Kidney capillary endothelial cell (primary cell): ENCODE data around the gene AMBP.
"Not testable (repeated sequence)": the region's sequence is repeated elsewhere in the genome, so short reads cannot be mapped to it uniquely, and the experiment has no call there.

Experiments
- DNase-seq: peaks from one replicate; pipeline ENCODE4 v3.0.0-alpha.2; 2018; ENCODE audit warnings: low spot score

AMBP gene

GRCh38 chr9:114050646-114051045 is 27.5 kb downstream of the AMBP start:
- no peak for DNase-seq

DNA sequence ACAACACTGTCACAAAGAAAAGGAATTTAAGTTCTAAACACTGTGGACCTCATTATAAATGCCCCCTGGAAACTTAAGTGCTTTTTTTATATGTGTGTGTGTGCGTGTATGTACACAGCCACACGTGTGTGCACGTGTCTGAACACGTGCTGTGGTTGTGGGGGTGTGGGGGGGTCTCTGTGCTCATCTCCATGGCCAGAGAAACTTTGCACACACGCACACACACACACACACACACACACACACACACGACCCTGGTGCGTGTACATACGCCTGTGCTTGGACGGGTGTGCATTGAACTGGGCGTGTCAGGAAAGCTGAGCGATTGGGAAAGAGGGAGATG is 27.9 kb downstream of the AMBP start:
- DNase-seq = no peak

DNA sequence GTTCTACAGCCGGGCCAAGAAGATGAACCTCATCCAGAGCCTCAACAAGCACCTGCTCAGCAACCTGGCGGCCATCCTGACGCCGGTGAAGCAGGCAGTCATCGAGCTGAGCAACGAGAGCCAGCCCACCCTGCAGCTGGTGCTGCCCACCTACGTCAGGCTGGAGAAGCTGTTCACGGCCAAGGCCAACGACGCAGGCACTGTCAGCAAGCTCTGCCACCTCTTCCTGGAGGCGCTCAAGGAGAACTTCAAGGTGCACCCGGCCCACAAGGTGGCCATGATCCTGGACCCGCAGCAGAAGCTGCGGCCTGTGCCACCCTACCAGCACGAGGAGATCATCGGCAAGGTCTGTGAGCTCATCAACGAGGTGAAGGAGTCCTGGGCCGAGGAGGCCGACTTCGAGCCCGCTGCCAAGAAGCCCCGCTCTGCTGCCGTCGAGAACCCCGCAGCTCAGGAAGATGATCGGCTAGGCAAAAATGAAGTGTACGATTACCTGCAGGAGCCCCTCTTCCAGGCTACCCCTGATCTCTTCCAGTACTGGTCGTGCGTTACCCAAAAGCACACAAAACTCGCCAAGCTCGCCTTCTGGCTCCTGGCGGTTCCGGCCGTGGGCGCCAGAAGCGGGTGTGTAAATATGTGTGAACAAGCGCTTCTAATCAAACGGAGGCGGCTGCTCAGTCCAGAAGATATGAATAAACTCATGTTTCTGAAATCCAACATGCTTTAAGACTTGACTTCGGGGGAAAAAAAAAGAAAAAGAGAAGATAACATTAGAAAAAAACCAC is 28.5 kb downstream of the AMBP start:
- no peak for DNase-seq

DNA sequence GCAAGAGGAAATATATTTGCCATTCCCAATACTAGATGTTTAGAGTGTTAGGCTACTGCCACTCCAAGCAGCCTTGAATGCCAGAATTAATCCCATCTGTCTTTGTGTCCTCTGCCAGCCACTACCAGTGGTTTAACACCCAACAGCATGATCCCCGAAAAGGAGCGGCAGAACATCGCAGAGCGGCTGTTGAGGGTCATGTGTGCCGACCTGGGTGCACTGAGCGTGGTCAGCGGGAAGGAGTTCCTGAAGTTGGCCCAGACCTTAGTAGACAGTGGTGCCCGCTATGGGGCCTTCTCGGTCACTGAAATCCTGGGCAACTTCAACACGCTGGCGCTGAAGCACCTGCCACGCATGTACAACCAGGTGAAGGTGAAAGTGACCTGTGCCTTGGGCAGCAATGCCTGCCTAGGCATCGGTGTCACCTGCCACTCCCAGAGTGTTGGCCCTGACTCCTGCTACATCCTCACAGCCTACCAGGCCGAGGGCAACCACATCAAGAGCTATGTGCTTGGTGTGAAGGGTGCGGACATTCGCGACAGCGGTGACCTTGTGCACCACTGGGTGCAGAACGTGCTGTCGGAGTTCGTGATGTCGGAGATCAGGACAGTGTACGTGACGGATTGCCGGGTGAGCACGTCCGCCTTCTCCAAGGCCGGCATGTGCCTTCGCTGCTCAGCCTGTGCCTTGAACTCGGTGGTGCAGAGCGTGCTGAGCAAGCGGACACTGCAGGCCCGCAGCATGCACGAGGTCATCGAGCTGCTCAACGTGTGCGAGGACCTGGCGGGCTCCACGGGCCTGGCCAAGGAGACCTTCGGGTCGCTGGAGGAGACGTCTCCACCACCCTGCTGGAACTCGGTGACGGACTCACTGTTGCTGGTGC is 29.3 kb downstream of the AMBP start:
- no peak for DNase-seq

DNA sequence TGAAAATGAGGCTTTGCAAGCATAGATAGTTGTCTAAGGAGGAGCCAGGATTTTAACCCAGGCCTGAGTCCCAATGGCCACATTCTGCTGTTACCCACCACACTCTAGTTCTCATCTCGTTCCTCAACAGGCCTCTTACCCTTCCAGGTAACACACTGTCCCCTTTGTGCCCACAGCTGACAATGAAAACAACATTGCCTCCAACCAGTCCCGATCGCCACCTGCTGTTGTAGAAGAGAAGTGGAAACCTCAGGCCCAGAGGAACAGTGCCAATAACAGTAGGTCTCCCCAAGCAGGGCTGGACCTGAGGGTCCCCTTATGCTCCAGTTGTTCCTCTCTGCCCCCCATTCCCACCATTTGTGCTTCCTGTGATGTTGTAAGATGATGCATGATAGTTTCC is 30.4 kb downstream of the AMBP start:
- no peak for DNase-seq

GRCh38 chr9:114046875-114047274 is 31.2 kb downstream of the AMBP start:
- DNase-seq = peak; percentile 40

- no peak for DNase-seq
Measured at GRCh38 chr9:114046237-114046755, 31.8 kb downstream of the AMBP start.

DNA sequence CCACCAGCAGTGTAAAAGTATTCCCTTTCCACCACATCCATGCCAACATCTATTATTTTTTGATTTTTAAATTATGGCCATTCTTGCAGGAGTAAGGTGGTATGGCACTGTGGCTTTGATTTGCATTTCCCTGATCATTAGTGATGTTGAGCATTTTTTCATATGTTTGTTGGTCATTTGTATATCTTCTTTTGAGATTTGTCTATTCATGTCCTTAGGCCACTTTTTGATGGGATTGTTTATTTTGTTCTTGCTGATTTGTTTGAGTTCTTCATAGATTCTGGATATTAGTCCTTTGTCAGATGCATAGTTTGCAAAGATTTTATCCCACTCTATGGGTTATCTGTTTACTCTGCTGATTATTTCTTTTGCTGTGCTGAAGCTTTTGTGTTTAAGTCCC is 34.4 kb downstream of the AMBP start:
- DNase-seq = not testable (repeated sequence)

- DNase-seq = no peak
Measured at GRCh38 chr9:114039484-114039883, 38.6 kb downstream of the AMBP start.

DNA sequence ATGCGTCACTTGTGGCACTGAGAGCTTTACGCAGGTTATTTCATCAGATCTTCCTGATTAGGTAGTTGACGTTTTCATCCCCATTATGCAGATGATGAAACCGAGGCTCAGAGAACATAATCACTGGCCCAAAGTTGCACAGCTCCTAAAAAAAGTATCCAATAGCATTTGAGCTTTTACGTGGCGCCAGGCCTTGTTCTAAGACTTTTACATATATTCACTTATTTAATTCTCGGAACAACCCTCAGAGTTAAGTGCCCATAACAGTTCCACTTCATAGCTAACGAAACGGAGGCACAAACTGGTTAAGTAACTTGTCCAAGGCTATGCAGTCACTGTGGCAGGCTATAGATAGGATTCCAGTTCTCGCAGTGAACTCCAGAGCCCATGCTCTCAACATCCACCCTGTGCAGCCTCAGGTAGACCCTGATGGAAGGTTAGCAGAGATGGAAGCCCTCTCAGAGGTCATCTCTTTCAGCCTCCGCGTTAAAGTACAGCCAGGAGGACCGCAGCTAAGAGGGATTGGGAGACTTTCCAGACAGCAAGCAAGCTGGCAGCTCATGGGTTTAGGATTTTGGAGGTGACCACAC is 39.3 kb downstream of the AMBP start:
- DNase-seq = no peak

GRCh38 chr9:114037961-114038723 is 40.0 kb downstream of the AMBP start:
- DNase-seq = no peak

DNA sequence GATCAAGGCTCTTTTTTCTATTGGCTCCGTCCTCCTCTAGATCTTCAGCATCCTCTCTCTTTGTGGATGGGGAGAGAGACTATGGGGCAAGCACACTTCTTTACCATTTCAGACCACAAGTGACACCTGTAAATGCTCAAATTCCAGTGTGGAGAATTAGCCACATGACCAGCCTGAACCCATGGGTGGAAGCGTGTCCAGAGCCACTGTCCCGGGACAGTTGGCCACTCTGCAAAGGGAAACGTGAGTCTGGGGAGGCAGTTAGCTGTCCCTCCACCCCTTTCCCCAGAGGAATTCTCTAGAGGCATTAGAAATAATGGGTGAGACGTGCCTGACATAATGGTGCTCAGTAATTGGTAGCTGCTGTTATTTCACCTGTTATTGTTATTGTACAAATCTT is 40.9 kb downstream of the AMBP start:
- no peak for DNase-seq

DNA sequence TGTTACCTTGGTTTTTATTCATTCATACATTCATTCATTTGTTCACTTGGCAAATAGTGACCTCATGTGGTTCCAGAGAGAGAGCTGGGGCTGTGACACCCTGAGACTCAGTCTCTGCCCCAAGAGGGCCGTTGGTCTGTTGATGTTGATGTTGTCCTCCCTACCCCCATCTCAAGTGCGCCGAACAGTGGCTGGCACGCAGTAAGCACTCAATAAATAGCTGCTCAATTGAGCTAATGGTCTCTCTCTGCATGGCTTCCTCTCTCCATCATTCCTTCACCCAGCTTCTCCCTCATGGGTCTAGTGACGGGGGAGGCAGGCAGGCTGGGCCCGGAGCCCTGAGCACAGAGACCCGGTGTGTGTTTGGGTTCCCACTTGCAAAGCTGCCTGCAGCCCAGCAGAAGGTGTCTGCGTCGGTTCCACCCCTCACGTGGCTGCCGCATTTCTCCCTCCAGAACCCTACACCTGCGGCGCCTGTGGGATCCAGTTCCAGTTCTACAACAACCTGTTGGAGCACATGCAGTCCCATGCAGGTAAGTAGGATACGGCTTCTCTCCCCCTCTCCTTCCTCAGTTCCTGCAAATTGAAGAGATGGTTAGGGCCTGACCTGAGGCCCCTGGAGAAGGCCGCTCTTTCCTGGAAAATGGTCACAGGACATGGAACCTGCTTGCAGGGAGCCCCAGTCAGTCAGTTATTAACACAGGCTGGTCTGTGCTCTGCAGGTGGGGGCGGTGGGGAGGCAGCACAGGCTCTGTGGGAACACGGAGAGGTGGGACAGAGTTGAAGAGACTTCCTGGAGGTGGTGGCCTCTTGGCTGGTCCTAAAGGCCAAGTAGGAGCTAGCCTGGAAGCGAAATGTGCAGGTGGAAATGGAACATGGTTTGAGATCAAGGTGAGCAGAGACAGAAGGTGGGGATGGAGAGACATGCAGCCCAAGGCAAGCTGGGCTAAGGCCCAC is 42.0 kb downstream of the AMBP start:
- DNase-seq = no peak

DNA sequence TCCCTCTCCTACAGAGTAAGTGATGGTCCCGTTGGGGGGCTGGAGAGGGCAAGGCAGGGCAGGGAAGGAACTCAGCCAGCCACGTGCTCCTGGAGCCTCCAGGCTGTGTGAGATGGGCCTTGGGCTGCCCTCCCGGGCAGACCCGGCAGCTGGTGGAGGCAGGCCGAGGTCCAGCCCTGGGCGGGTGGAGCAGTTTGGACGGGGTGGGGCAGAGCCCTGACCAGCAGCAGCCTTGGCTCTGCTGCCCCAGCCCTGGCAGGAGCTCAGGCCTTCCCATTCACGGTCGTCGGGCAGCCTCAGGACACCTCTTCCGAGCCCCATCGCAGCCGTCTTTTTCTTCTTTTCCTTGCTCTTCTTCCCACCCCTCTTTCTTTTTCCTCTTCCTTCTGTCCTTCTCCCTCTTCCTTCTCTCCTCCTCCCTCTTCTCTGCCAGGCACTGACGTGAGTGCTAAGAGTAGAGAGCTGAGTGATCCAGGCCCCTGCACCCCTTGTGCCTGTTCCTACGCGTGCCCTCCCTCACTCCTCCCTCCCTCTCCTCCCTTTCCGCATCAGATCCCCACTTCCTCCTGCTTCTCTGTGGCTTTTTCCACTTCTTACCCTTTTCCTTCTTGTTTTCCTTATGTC is 42.8 kb downstream of the AMBP start:
- no peak for DNase-seq

- no peak for DNase-seq
Measured at GRCh38 chr9:114034661-114035062, 43.4 kb downstream of the AMBP start.

- DNase-seq = no peak
Measured at GRCh38 chr9:114034196-114034595, 43.9 kb downstream of the AMBP start.

GRCh38 chr9:114033397-114034103 is 44.5 kb downstream of the AMBP start:
- no peak for DNase-seq

DNA sequence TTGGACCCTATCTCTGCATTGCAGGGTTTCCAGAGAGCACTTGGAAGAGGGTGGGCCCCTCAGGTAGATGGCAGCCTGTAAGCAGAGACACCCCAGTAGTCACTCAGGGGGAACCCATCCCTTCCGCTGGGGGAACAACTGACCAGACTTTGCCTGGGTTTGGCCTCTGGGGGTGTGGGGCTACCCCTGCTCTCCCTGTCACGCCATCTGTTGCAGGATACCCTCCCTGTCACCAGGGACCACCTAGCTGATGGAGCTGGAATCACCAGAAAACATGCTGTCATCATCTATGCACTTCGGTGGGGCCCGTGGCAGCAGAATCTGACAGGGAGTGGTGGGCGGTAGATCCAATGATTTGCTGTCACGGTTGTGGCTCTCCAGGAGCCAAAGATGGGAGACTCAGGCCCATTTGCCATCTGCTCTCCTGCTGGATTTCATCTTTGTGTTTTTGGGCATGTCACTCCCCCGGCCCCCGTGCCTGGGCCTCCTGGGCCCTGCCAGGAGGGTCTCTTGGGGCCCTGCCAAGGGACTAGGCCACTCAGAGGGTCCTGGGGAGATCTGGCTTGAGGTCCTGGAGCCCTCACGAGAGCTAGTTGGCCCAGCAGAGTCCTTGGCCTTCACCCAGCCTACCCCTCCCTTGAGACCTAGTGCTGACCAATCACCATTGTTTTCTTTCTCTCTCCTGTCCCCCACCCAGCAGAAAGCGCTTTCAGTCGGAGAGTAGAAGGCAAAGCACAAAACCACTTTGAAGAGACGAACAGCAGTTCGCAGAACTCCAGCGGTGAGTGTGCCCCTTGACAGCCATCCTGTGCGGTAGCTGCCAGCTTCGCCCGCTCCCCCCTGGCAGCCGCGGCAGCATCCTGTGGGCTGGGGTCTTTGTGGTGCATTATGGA is 45.9 kb downstream of the AMBP start:
- no peak for DNase-seq
